Measurements from ENCODE around the gene PIK3C2G. TPM values are rescaled to one million over a fixed set of nuclear protein-coding genes. Genes with fewer than 3 reads are reported as not detected.

Gene PIK3C2G
- polyA plus RNA-seq, 3 donors, result not detected

DNA sequence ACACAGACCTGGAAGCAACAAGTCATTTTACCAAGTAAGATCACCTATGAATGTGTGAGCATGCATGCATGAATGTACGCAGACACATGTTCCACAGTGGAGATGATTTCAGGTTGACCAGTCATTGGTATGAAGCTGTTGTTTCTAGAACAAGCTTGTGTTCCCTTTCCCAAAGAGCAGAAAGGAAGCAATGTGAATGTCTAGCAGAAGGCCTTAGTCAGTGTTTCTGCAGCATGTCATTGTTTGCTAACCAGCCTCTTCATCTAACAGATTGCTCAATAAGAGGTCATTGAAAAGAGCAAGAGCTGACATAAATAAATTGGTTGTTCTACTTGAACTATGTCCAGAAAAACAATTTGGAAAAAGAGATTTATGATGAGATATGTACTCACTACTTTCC, 285.1 kb downstream of the PIK3C2G start:
- Histone ChIP-seq H3K27me3 (ENCODE audit: control insufficient read depth in 2 of 2, insufficient read depth in 2 of 2, low read length in 2 of 2) (no peaks in the 10 kb centered on the region), H3K4me3 (replicated peaks in 1 of 3; ENCODE audit: low read depth in 2 of 3, low read length in 3 of 3) (no peak overlapping the region), H3K9ac (ENCODE audit: insufficient read depth, low read length, poor library complexity, severe bottlenecking) (no peak overlapping the region), H3K27ac (ENCODE audit: low read depth in 1 of 2, low read length in 2 of 2) (no peak overlapping the region), H3K4me2 (replicated peaks; ENCODE audit: extremely low read depth, low read length, poor library complexity, severe bottlenecking) (no peak overlapping the region), H3K4me1 (ENCODE audit: control insufficient read depth in 1 of 2, insufficient read depth in 2 of 2, low read length in 2 of 2) (no peaks in the 10 kb centered on the region), H3K36me3 (replicated peaks in 1 of 2; ENCODE audit: control insufficient read depth in 1 of 2, insufficient read depth in 2 of 2, low read length in 2 of 2) (no peaks in the 10 kb centered on the region), H3K9me3 (replicated peaks in 1 of 2; ENCODE audit: control insufficient read depth in 1 of 2, insufficient read depth in 1 of 2, low read length in 2 of 2) (no peaks in the 10 kb centered on the region), H3K79me2 (ENCODE audit: insufficient read depth, low read length) (no peaks in the 10 kb centered on the region), H4K20me1 (ENCODE audit: insufficient read depth, low read length) (no peaks in the 10 kb centered on the region), H2AFZ (ENCODE audit: insufficient read depth, low read depth, low read length, poor library complexity, severe bottlenecking) (no peak overlapping the region)
- whole genome bisulfite sequencing (ENCODE audit: insufficient coverage), result 100% methylated on average over 1 of the region's 1 CpG
- TF ChIP-seq, protein P1, sequence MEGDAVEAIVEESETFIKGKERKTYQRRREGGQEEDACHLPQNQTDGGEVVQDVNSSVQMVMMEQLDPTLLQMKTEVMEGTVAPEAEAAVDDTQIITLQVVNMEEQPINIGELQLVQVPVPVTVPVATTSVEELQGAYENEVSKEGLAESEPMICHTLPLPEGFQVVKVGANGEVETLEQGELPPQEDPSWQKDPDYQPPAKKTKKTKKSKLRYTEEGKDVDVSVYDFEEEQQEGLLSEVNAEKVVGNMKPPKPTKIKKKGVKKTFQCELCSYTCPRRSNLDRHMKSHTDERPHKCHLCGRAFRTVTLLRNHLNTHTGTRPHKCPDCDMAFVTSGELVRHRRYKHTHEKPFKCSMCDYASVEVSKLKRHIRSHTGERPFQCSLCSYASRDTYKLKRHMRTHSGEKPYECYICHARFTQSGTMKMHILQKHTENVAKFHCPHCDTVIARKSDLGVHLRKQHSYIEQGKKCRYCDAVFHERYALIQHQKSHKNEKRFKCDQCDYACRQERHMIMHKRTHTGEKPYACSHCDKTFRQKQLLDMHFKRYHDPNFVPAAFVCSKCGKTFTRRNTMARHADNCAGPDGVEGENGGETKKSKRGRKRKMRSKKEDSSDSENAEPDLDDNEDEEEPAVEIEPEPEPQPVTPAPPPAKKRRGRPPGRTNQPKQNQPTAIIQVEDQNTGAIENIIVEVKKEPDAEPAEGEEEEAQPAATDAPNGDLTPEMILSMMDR (IDR thresholded peaks at IDR 0.05), result no peak
- peaks cover 0 to 4% (median 1%) of the 10 kb centered on the region in 7 donors for H3K9me3 Mint-ChIP-seq
- no peak for DNase-seq
- no peak overlapping the region for H3K27ac Mint-ChIP-seq
- H3K36me3 Mint-ChIP-seq, result no peaks in the 10 kb centered on the region
- no peaks in the 10 kb centered on the region for H3K27me3 Mint-ChIP-seq (ENCODE audit: low read depth in 3 of 3)
- intact Hi-C loops (cut with micrococcal nuclease), result no loop called here
- no peaks in the 10 kb centered on the region for H3K4me1 Mint-ChIP-seq
- no peak overlapping the region for H3K4me3 Mint-ChIP-seq

DNA sequence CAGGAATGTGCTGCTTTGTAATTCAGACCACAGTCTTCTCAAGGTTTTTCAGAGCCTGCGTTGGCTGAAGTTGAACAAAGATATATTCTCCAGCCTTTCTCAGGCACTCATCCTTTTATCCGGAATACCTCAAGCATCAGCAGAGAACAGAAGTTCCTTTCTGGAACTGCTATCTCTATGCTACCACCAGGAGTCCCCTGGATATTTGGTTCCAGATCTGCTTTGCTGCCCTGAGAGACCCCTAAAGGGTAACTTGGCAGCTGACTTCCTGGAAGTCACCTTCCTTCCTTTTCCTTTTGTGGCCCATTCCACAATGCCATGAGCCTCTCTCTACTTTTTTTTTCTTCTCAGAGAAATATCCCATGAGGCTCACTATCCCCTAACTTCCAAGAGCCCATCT, 288.3 kb downstream of the PIK3C2G start:
- no peak for DNase-seq
- WGBS (ENCODE audit: insufficient coverage), result 92% methylated on average over 2 of the region's 2 CpGs
- Histone ChIP-seq H3K36me3 (replicated peaks in 1 of 2; ENCODE audit: control insufficient read depth in 1 of 2, insufficient read depth in 2 of 2, low read length in 2 of 2) (no peaks in the 10 kb centered on the region), H3K4me1 (ENCODE audit: control insufficient read depth in 1 of 2, insufficient read depth in 2 of 2, low read length in 2 of 2) (no peaks in the 10 kb centered on the region), H2AFZ (ENCODE audit: insufficient read depth, low read depth, low read length, poor library complexity, severe bottlenecking) (no peak overlapping the region), H3K27me3 (ENCODE audit: control insufficient read depth in 2 of 2, insufficient read depth in 2 of 2, low read length in 2 of 2) (no peaks in the 10 kb centered on the region), H3K9me3 (replicated peaks in 1 of 2; ENCODE audit: control insufficient read depth in 1 of 2, insufficient read depth in 1 of 2, low read length in 2 of 2) (no peaks in the 10 kb centered on the region), H3K4me2 (replicated peaks; ENCODE audit: extremely low read depth, low read length, poor library complexity, severe bottlenecking) (no peak overlapping the region), H3K9ac (ENCODE audit: insufficient read depth, low read length, poor library complexity, severe bottlenecking) (no peak overlapping the region), H3K27ac (ENCODE audit: low read depth in 1 of 2, low read length in 2 of 2) (no peak overlapping the region), H3K4me3 (replicated peaks in 1 of 3; ENCODE audit: low read depth in 2 of 3, low read length in 3 of 3) (no peak overlapping the region), H3K79me2 (ENCODE audit: insufficient read depth, low read length) (no peaks in the 10 kb centered on the region), H4K20me1 (ENCODE audit: insufficient read depth, low read length) (no peaks in the 10 kb centered on the region)
- Mint-ChIP-seq H3K36me3 (no peaks in the 10 kb centered on the region), H3K27me3 (ENCODE audit: low read depth in 3 of 3) (no peaks in the 10 kb centered on the region), H3K27ac (no peak overlapping the region), H3K9me3 (peaks cover 0 to 2% (median 0%) of the 10 kb centered on the region in 7 donors), H3K4me3 (no peak overlapping the region), H3K4me1 (no peaks in the 10 kb centered on the region)
- intact Hi-C loops (cut with micrococcal nuclease), result no loop called here
- TF ChIP-seq, protein P1 (IDR thresholded peaks at IDR 0.05), result no peak

Data from CD14-positive monocyte (primary cell).